HEK293T (cell line): ENCODE results near the gene KCNMA1.

ENCODE experiments used
- BHLHE40 ChIP-seq: fragments of 450-650 bp; IDR thresholded peaks from 2 replicates; pipeline ENCODE4 v1.6.1; 2016; ENCODE audit warnings: mild to moderate bottlenecking, moderate library complexity, borderline replicate concordance
- FOXK2 ChIP-seq: fragments of 450-650 bp; IDR thresholded peaks from 2 replicates; pipeline ENCODE4 v1.6.1; 2016; ENCODE audit warnings: mild to moderate bottlenecking
- FOXM1 ChIP-seq: fragments of 450-650 bp; IDR thresholded peaks from 2 replicates; pipeline ENCODE4 v1.6.1; 2017; ENCODE audit warnings: mild to moderate bottlenecking, borderline replicate concordance
- SP1 ChIP-seq: fragments of 450-650 bp; IDR thresholded peaks from 2 replicates; pipeline ENCODE4 v1.6.1; 2017
- SUZ12 ChIP-seq: fragments of 450-650 bp; IDR thresholded peaks from 2 replicates; pipeline ENCODE4 v1.6.1; 2016; ENCODE audit warnings: mild to moderate bottlenecking

- no peak for TF ChIP-seq SP1
- TF ChIP-seq FOXK2: no peak
- no peak for TF ChIP-seq FOXM1
- TF ChIP-seq SUZ12: no peak
- TF ChIP-seq BHLHE40: no peak
Measured at GRCh38 chr10:77667426-77668324, 30.1 kb upstream of the KCNMA1 start.
